GM19023 (cell line): Measurements from ENCODE around the gene ZNF683.
"Not testable (repeated sequence)": the region's sequence is repeated elsewhere in the genome, so short reads cannot be mapped to it uniquely, and the experiment has no call there.

Experiments
- ATAC-seq: cut with Tn5 transposase; IDR thresholded peaks from one replicate; pipeline ENCODE4 v1.9.1; 2021; ENCODE audit warnings: mild to moderate bottlenecking, moderate library complexity; ENCODE audit not compliant: unreplicated experiment

The ZNF683 gene

DNA sequence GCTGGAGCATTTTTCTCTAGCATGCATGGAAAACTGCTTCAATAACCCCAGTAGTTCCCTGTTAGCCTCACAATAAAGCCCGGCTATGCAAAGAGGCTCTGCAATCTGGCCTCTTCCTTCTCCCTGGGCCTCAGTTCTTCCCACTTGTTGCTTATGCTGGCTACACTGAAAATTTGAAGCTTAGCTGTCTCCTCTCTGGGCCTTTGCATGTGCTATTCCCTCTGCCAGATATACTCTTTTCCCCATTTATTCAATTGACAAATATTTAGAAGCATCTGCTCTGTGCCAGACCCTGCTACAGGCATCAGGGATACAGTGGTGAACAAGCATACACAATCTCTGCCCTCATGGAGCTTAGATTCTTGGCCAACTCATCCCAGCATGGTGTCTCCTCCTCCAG is 33.9 kb downstream of the ZNF683 start:
- ATAC-seq: no peak

DNA sequence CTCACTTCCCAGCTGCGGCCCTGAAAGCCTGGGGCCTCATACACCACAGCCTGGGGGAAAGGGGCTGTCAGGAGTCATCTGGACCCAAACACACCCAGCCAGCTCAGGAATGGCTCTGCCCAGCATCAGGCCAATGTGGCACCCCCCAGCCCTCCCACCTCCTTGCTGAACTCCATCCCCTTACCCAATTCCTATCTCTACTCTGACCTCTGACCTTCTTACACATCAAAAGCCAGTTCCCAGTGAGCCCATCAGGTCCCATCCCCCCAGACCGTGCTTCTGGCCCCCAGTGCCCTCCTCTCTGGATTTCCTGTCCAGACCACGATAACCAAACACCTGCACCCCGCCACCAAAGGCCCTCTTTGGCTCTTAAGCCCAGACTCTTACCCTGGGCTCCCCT is 34.9 kb downstream of the ZNF683 start:
- ATAC-seq: no peak

DNA sequence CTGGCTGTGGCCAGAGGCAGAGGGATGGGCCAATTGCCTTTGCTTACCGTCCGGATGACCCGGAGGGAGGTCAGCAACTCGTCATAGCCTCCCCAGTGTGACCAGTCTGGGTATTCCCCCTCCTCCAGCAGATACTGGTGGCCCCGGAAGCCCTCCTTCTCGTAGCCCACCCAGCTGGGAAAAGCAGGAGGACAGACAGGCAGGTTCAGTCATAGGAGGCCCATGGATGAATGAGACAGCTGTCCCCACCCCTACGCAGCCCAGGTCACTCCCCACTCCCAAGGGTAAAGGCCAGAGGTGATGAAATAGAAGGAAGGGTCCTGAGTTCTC is 35.4 kb downstream of the ZNF683 start:
- no peak for ATAC-seq

DNA sequence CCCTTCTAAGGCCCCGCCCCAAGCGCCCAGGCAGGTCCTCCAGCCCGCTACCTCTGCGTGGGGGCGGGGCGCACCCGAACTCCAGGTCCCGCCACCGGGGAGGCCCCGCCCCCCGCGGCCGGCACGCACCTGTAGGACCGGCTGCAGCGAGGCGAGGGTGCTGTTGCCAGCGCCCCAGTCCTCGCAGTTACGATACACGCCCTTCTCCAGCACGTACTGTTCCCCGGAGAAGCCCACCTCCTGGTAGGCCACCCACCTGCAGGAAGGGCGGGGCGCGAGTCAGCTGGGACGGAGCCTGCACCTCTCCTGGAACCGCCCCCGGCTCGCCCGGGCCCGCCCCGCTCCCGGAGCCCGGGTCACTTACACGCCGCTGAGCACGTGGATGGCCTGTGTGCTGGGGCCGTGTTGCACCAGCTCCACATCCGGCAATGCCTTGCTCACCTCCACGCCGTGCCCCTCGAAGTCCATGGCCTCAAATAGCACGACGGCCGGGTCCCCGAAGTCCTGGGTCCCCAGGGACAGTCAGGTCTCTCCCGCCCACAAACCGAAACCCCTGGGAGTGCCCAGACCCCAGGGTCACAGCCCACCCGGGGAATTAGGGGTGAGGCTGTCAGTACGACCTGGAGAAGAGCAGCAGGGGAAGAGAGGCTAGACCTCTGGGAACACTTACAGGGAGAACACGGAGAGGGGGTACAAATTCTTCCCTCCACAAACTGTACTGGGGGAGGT is 35.9 kb downstream of the ZNF683 start:
- peak; percentile 78 for ATAC-seq

DNA sequence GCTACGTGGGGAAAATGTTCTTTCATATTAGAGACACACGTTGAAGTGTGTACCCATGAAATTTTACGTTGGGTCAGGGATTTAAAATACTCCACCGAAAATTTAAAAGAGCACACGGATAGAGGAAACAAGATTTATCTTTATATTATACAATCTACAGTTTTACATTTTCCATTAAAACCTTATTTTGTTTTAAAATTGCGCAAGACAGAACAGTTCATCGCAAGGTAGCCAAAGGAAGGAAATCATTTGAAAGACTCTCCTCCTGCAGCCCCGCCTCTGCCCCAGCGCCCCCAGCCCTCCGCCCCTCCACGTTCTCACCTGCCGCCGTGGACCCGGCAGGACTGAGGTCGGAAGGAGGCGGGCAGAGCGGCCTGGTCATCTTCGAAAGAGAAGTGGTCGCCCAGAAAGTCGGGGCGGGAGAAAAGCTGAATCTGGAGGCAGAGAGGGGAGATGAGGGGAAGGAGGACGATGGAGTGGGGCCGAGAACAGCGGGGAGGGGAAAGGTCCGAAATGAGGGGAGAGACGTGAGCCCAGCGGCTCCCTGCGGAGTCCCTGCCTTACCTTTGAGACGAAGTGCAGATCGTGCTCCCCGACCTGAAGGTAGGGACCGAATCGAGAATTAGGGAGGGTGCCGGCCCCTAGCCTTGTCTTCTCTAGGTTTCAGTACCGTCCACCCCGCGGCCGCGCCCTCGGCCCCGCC is 36.6 kb downstream of the ZNF683 start:
- ATAC-seq: no peak

DNA sequence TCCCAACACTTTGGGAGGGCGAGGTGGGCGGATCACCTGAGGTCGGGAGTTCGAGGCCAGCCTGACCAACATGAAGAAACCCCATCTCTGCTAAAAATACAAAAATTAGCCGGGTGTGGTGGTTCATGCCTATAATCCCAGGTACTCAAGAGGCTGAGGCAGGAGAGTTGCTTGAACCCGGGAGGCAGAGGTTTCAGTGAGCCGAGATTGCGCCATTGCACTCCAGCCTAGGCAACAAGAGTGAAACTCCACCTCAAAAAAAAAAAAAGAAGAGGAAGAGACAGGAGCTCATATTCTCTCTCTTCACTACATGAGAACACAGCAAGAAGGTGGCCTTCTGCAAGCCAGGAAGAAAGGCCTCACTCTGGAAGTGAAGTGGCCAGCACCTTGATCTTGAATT is 39.2 kb downstream of the ZNF683 start:
- ATAC-seq: not testable (repeated sequence)

DNA sequence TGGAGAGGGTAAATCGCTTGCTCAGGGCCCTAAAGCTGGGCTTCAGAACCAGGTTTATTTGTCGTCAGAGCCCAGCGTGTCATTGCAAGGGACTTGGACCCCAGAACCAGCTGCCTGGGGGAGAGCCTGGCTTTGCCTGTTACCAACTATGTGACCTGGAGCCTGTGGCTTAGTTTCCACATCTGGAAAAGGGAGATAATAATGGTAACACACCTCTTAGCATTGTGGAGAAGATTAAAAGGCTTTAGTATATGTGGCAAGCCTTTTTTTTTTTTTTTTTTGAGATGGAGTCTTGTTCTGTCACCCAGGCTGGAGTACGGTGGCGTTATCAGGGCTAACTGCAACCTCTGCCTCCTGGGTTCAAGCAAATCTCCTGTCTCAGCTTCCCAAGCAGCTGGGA is 42.3 kb downstream of the ZNF683 start:
- ATAC-seq: no peak

DNA sequence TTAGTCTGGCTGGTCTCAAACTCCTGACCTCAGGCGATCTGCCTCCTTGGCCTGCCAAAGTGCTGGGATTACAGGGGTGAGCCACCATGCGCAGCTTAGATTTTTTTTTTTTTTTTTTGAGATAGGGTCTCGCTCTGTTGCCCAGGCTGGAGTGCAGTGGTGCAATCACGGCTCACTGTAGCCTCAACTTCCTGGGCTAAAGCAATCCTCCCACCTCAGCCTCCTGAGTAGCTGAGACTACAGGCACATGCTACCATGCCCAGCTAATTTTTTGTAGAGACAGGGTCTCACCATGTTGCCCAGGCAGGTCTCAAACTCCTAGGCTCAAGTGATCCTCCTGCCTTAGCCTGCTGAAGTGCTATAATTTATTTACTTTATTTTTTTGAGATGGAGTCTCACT is 43.2 kb downstream of the ZNF683 start:
- ATAC-seq: not testable (repeated sequence)

DNA sequence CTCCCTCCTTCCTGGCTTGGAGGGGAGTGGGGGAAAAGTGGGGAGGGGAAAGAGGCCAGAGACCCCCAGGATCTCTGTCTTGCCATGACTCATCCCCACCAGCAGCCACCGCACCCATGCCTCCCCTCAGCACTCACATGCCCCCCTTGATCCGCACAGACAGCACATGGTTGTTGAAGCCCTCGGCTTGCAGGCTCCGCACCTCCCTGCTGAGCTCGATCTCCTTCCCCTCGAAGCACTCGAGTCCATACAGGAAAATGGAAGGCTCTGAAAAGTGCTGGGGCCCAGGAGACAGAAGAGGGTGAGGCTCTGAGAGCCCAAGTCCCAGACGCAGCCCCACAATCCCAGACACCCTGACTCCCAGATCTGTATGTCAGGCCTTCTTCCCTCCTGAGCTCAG is 44.0 kb downstream of the ZNF683 start:
- ATAC-seq: no peak

DNA sequence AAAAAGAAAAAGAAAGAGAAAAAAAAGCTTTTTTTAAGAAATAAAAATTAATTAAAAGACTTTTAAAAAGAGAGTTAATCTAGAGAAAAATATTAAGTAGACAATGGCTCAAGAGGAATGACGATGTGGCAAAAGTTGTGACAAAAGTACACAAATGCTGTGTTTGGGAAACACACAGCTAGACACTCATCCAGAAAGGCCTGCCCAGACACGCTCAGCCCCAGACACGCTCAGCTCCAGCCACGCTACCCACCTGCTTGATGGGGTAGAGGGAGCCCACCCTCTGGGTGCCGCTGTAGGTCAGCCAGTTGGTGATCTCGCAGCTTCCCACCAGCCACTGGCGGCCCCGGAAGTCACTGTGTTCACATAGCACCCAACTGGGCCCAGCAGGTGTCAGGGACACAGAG is 44.6 kb downstream of the ZNF683 start:
- ATAC-seq: no peak

DNA sequence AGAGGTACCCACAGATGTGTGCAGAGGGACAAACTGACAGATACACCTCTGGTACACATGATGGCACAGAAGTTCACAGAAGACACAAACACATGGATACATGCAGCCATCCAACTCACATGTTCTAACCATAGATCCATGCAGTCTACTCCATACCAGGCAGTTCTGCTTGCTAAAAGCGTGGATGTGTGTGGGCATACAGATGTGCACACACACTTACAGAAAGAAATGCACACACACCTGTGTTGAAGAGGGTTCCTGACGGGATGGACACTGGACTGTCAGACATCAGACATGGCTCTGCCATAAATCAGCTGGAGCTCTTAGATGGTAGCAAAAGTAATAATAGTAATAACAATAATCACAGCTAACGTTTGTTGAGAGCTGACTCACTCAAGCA is 48.0 kb downstream of the ZNF683 start:
- ATAC-seq: no peak

DNA sequence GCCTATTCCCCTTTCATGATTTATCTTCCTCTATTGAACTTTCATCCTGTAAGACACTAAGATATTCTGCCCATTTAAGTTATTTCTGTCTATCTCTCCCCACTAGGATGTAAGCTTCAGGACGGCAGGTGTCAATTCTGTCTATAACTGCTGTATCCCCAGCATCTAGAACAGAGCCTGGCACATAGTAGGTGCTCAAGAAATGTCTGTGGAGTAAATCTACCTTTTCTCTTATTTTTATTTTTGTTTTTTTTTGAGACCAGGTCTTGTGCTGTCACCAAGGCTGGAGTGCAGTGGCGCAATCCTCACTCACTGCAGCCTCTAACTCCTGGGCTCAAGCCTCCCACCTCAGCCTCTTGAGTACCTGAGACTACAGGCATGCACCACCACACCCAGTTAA is 49.2 kb downstream of the ZNF683 start:
- no peak for ATAC-seq

DNA sequence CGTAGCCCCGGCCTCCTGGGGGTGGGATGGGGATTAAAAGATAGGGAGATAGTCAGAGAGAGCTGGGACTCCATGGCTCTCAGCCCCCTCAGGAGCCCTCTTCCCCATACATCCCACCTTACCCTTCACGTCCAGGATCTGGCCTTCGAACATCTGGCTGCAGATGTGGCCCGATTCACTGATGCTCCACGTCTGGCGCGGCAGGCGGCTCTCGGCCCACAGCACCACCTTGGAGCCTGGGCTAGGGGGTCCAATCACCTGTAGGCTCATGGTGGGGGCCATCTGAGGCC is 50.6 kb downstream of the ZNF683 start:
- ATAC-seq: no peak

DNA sequence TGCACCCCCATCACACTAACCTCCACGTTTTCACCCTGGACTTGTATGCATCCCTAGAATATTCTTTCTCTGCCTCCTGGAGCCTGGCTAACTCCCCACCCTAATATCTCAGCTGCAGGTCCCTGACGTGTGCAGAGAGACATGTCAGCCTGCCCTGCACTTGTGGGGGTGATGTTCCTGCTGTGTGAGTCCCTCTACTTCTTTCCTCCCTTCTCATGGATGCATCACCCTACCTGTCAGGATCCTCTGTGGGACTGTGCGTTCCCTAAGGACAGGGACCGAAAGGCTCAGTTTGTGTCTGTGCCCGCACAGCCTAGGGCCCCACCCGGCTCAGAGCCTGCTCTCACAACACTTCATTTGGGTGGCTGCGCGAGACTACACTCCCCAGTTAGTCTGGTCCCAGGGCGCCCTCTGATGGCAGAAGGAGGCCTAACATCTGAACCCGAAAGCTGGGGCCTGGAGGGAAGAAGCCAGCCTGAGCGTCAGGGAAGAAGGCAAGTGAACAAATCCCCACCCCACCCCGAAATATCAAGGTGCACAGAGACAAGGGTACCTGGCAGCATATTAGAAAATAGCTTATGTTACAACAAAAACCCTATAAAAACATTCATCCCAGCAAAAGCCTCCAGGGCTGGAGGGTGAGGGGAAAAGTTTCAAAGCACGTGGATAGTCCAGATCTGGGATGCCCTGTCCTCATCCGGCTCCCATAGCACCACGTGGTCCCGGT is 51.1 kb downstream of the ZNF683 start:
- ATAC-seq: peak; percentile 42

DNA sequence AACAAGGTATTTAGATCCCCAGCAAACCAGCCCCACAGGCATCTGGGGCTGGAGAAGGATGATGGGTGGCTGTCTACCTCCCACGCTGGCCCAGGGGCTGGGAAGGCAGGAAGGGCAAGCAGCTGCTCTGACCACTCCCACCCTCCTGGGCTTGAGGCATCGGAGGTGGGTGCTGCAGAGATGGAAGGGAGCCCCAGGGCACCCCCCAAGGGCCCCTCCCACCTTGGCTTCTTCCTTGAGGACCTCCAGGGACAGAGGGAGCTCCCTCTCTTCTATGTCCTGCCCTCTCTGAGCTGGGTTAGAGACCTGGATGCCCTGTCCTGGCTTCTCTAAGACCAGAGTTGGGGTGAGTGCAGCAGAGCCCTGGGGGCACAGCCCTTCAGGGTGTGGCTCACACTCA is 51.7 kb downstream of the ZNF683 start:
- ATAC-seq: no peak

DNA sequence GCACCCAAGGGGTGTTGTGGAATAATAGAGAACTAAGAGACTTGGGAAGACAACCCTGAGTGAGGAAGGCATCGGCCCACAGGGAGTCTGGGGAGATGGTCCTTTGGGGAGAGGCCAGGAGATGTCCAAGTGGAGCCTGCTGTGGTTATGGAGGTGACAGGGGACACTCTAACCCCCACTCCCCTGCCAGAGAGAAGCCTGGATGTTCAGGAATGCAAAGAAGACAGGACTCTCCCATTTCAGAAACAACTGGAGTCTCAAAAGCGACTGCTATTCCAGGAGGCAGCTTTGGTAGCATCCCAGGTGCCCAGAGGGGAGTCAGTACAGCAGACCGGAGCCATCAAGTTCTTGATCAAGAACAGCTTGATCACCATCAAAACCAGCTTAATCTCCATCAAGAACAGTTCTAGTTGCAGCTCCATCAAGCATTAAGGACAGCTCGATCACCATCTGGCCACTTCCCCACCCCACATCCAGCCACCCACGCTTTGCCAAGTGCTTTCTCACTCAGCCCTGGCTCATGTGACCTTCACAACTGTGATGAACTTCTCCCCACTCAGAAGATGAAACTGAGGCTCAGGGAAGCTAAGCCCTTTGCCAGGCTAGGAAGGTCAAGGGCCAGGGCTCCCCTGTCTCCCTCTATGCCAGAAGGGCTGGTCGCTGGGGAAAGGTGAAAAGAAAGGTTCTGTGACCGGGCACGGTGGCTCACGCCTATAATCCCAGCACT is 54.0 kb downstream of the ZNF683 start:
- no peak for ATAC-seq

DNA sequence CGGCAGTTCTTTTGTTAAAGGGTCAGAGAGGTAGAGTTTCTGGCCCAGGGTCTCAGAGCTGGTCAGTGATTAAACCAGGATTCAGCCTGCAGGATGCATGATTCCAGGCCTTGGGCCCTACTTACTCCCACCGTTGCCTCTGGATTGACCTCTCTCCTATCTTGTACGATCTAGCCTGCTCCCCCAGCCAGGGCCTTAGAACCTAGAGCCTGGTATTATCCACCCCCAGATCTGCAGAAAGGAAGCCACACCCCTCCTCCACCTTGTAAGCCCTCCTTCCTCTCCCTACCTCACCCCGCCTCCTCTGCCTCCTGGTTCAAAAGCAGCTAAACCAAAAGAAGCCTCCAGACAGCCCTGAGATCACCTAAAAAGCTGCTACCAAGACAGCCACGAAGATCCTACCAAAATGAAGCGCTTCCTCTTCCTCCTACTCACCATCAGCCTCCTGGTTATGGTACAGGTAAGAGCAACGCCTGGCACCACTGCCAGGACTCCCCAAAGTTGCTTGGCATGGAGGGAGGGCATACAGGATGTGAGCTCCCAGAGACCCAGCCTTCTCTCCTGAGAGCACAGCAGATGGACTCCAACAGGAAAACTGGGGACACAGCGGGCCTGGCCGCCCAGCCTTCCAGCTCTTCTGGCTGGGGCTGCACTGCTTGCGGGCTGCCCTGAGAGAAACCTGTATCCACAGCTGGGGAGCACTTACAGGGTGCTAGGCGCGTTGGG is 54.8 kb downstream of the ZNF683 start, which contains the start of gene CD52:
CD52 (plus strand) TSS at position 347 of the 726 bp plus-strand sequence; CDS start at position 407, 60 bp downstream.
- ATAC-seq: no peak

DNA sequence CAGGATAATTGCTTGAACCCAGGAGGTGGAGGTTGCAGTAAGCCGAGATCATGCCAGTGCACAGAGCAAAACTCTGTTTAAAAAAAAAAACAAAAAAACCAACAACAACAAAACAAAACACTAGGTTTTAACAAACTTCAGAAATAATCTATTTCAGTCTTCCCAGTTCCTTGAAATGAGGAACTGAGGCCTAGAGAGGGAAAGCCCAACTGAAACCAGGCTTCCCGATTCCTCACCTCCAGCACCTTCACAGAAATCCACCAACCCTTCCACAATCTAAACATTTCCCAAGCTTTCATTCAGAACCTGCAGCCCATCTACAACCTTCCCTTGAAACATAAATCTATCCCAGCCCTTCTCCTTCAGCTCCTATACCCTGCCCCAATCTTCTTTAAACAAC is 55.4 kb downstream of the ZNF683 start:
- ATAC-seq: no peak

DNA sequence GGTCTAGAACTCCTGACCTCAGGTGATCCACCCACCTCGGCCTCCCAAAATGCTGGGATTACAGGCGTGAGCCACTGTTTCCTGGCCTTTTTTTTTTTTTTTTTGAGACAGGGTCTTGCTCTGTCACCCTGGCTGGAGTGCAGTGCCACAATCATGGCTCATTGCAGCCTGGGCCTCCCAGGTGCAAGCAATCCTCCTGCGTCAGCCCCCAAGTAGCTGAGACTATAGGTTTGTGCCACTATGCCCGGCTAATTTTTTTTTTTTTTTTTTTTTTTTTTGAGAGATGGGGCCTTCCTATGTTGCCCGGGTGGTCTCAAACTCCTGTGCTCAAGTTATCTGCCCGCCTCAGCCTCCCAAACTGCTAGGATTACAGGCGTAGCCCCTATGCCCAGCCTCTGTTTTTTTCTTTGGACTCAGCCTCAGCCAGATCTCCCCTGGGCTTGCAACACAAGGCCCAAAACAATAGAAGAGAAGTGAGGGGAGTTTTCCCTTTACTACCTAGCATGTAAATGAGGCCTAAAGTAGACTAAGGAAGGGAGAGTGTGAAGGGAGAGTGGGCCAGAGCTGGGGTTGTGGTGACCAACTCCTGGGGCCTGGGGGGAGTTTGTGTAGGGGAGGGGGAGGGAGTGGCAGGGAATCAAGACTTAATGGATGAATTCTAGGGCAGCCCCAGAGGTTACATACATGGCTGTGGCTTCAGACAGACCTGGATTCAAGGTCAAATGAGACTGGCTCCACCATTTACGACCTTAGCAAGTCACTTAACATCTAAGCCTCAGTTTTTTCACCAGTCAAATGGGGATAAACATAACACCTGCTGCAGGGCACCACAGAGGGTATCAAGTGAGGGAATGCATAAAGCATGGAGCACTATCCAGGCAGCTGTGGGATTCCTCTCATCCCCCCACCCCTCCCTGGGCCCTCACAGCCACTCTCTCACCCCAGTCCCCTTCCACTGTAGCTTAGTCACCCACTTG is 56.4 kb downstream of the ZNF683 start:
- ATAC-seq: no peak

DNA sequence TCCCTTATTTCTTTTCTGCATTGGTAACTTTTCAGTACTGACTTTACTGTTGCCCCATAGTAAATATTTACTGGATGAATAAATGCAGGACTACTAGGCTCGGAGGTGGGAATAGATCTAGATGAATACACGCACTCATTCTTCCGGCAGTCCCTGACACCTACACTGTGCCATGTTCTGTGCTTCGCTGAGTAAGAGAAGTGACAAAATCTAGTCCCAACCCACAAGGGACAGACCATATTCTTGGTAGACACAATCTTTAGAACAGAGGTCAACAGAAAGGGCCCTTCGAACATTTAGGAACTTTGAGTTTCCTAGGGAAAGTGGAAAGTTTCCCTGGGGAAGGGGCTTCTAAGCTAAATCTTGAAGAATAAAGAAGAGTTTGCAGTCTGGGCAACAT is 58.0 kb downstream of the ZNF683 start:
- ATAC-seq: no peak
